Endothelial cell (in vitro differentiated cells): ENCODE data around the gene MCU. TPM values are rescaled to one million over a fixed set of nuclear protein-coding genes. Genes with fewer than 3 reads are reported as not detected.
A peak's percentile ranks its signal among the peaks of the same experiment; 100 is the strongest.

Experiments
- DNase-seq: peaks from one replicate; pipeline ENCODE4 v3.0.0; 2021; ENCODE audit warnings: low spot score
- H3K27ac Mint-ChIP-seq: one replicate; pipeline ENCODE4 v1.8.0; 2021; ENCODE audit warnings: mixed read lengths, inconsistent platforms; ENCODE audit not compliant: unreplicated experiment
- H3K27me3 Mint-ChIP-seq: one replicate; pipeline ENCODE4 v1.8.0; 2021; ENCODE audit warnings: mild to moderate bottlenecking, moderate library complexity, mixed read lengths, inconsistent platforms; ENCODE audit not compliant: unreplicated experiment
- H3K36me3 Mint-ChIP-seq: one replicate; pipeline ENCODE4 v1.8.0; 2021; ENCODE audit warnings: mild to moderate bottlenecking, low read depth, mixed read lengths, inconsistent platforms; ENCODE audit not compliant: unreplicated experiment
- H3K4me1 Mint-ChIP-seq: one replicate; pipeline ENCODE4 v1.8.0; 2021; ENCODE audit warnings: mild to moderate bottlenecking, mixed read lengths, inconsistent platforms; ENCODE audit not compliant: unreplicated experiment
- H3K4me3 Mint-ChIP-seq: one replicate; pipeline ENCODE4 v1.8.0; 2021; ENCODE audit warnings: mild to moderate bottlenecking, mixed read lengths, inconsistent platforms; ENCODE audit not compliant: unreplicated experiment
- H3K9me3 Mint-ChIP-seq: one replicate; pipeline ENCODE4 v1.8.0; 2021; ENCODE audit warnings: mixed read lengths, inconsistent platforms; ENCODE audit not compliant: unreplicated experiment
- CTCF ChIP-seq: fragments of 200-600 bp; sonication (generic); IDR thresholded peaks from one replicate; pipeline ENCODE4 v1.5.0; 2021; ENCODE audit warnings: antibody characterized with exemption; ENCODE audit not compliant: unreplicated experiment
- total RNA-seq: library from RNA; stranded (reverse); fragmentation: NEBNext Ultra II Directional; extraction: Animal tissue kit (Norgen Biotek cat#: 25700); gene quantifications from one replicate; pipeline ENCODE4 v1.2.1, GENCODE V29; 2021; ENCODE audit not compliant: unreplicated experiment

The MCU gene
- total RNA-seq, 1 donor from 2014 or later = 39.6 TPM

- H3K9me3 Mint-ChIP-seq = no peaks in the 10 kb centered on the region
- H3K4me1 Mint-ChIP-seq = peaks cover 24% of the 10 kb centered on the region
- no peak for TF ChIP-seq CTCF
- no peak for DNase-seq
- H3K36me3 Mint-ChIP-seq = no peaks in the 10 kb centered on the region
- H3K27ac Mint-ChIP-seq = no peak overlapping the region
- H3K4me3 Mint-ChIP-seq = no peak overlapping the region
- no peaks in the 10 kb centered on the region for H3K27me3 Mint-ChIP-seq
These were observed 136.4 kb downstream of the MCU start for GRCh38 chr10:72828294-72828693.

GRCh38 chr10:72830625-72831024 lies 138.7 kb downstream of the MCU start:
- no peak for DNase-seq
- TF ChIP-seq CTCF = no peak
- H3K4me1 Mint-ChIP-seq = peaks cover 28% of the 10 kb centered on the region
- no peaks in the 10 kb centered on the region for H3K36me3 Mint-ChIP-seq
- no peak overlapping the region for H3K27ac Mint-ChIP-seq
- no peak overlapping the region for H3K4me3 Mint-ChIP-seq
- no peaks in the 10 kb centered on the region for H3K9me3 Mint-ChIP-seq
- no peaks in the 10 kb centered on the region for H3K27me3 Mint-ChIP-seq

GRCh38 chr10:72831696-72832409 lies 139.9 kb downstream of the MCU start:
- Mint-ChIP-seq H3K27me3 (no peaks in the 10 kb centered on the region), H3K4me1 (peaks cover 28% of the 10 kb centered on the region), H3K9me3 (no peaks in the 10 kb centered on the region), H3K4me3 (no peak overlapping the region), H3K27ac (no peak overlapping the region), H3K36me3 (no peaks in the 10 kb centered on the region)
- no peak for TF ChIP-seq CTCF
- DNase-seq = no peak

GRCh38 chr10:72832701-72833100 lies 140.8 kb downstream of the MCU start:
- Mint-ChIP-seq H3K36me3 (no peaks in the 10 kb centered on the region), H3K4me3 (no peak overlapping the region), H3K4me1 (peaks cover 28% of the 10 kb centered on the region), H3K27ac (no peak overlapping the region), H3K9me3 (no peaks in the 10 kb centered on the region), H3K27me3 (no peaks in the 10 kb centered on the region)
- no peak for DNase-seq
- no peak for TF ChIP-seq CTCF

GRCh38 chr10:72834183-72834825 lies 142.4 kb downstream of the MCU start:
- H3K27ac Mint-ChIP-seq = no peak overlapping the region
- no peak overlapping the region for H3K4me3 Mint-ChIP-seq
- H3K27me3 Mint-ChIP-seq = no peaks in the 10 kb centered on the region
- peak; percentile 63 for TF ChIP-seq CTCF
- peak; percentile 41 for DNase-seq
- H3K9me3 Mint-ChIP-seq = no peaks in the 10 kb centered on the region
- no peaks in the 10 kb centered on the region for H3K36me3 Mint-ChIP-seq
- peaks cover 26% of the 10 kb centered on the region for H3K4me1 Mint-ChIP-seq
